GM19239 (cell line): ENCODE data around the gene ZC3HAV1L.
"Not testable (repeated sequence)": the region's sequence is repeated elsewhere in the genome, so short reads cannot be mapped to it uniquely, and the experiment has no call there.

Experiments used
- DNase-seq: peaks from one replicate; pipeline ENCODE4 v3.0.0; 2011; ENCODE audit warnings: low spot score; ENCODE audit not compliant: insufficient read length
- FAIRE-seq: peaks from 2 replicates; lab custom pipeline; 2011; peaks lifted over from hg19 to GRCh38; lab: Jason Lieb, UNC

ZC3HAV1L gene, protein sequence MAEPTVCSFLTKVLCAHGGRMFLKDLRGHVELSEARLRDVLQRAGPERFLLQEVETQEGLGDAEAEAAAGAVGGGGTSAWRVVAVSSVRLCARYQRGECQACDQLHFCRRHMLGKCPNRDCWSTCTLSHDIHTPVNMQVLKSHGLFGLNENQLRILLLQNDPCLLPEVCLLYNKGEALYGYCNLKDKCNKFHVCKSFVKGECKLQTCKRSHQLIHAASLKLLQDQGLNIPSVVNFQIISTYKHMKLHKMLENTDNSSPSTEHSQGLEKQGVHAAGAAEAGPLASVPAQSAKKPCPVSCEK

DNA sequence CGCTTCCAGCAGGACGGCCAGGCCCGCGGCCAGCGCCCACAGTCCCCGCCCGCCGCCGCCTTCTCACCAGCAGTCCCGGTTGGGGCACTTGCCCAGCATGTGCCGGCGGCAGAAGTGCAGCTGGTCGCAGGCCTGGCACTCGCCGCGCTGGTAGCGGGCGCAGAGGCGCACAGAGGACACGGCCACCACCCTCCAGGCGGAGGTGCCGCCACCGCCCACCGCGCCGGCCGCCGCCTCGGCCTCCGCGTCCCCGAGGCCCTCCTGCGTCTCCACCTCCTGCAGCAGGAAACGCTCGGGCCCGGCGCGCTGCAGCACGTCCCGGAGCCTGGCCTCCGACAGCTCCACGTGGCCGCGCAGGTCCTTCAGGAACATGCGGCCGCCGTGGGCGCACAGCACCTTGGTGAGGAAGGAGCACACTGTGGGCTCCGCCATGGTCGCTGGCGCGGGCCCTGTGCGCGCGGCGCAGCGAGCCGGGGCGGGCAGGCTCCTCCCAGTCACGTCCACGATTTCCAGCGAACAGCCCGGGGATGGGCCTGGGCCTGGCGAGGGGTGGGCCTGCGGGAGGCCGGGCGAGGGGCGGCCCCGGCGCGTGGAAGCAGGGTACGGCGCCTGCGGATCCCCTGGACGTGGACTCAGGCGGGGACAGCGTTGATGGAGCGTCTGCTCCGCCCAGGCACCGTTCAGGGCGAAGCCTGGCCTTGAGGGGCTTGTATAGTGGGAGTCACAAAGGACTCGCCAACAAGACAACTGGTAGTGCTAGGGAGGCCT lies at the start of gene ZC3HAV1L:
TSS of gene ZC3HAV1L (minus strand) at position 457 of the 768 bp plus-strand sequence. CDS start at position 432, 25 bp downstream.
- DNase-seq, result peak; percentile 50
- no peak for FAIRE-seq

DNA sequence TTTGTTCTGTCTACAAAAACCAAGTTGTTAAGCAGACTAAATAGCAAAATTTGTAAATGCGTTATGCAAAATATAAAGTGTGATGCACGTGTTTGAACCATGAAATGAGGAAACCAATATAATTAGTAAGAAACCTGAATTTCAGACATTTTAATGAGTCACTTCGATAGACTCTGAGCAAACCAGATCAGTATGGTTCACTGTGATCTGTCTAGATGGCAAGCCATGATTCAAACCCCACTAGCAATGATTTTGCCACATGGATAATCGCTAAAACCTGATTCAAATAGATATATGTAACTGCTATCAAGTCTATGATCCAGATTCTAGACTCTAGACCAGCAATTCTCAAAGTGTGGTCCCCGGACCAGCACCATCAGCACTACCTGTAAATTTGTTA lies 48.9 kb upstream of the ZC3HAV1L start:
- no peak for DNase-seq
- FAIRE-seq, result no peak

DNA sequence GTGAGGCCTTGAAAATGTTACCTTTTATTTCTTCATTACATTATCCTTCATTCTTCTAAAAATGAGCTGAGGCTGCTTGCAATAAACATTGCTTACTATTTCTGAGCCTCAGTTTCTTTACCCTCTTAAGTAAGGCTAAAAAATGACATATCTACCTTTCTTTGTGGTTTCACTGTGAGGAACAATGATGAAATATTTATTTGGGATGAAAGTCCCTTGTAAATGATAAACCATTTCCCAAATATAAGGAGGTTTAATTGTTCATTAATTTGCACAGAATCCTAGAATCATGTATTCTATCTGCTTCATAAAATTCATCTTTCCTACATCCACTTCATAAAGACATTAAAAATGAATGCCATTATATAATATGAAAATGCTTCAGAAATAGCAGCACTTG lies 45.7 kb upstream of the ZC3HAV1L start:
- no peak for FAIRE-seq
- DNase-seq, result no peak

DNA sequence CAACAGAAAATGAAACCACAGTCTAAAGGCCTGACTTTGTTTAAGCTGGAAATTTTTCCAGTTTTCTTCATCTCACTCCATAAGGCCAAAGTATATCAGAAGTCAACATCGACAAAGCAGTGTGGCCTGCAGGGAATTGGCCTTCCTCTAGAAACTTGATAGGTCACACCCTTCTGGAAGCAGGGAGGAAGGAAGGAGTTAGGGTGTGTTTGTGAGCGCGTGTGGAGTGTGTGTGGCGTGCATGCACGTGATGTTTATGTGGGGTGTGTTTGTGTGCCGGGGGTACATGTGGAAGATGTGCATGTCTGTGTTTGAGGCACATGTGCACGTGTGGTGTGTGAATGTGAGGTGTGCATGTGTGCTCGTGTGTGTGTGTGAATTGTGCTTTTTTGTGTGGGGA lies 45.1 kb upstream of the ZC3HAV1L start:
- FAIRE-seq (no peak), DNase-seq (no peak)

DNA sequence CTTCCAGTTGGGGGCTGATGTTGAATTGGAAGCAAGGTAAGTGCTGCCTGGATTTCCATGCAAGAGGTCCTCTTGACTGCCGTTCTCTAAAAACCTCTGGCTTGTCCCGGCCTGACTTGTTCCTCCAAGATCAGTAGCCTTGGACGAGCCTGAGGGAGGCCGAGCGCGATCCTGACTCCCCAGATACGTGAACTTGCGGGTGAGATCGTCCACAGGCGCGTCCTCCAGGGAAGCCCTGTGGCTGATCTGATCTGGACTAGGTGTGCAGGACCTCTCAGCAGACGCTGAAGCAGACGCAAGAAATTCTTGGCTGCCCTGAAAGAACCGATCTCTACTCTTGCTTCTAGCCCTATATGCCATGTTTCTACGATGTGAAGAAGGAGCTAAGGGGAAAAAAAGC lies 44.0 kb upstream of the ZC3HAV1L start:
- no peak for FAIRE-seq
- DNase-seq, result no peak

DNA sequence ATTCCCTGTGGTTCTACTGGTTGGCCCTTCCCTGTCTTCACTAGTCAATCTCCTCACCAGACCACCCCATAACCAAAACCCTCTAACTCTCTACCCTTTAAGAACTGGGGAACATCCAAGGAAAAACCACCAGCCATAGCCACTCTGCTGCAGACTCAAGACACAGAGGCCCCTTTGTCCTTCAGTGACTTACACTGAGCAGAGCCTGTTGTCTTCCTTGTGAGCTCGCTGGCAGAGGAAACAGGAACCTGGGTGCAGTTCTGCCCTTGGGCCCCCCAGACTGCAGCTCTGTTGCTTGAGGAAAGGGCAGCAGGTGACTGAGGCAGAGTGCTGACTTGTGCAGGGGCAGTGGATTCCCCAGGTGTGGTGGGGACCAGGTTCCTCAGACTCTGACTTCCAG lies 43.1 kb upstream of the ZC3HAV1L start:
- FAIRE-seq (no peak), DNase-seq (no peak)

DNA sequence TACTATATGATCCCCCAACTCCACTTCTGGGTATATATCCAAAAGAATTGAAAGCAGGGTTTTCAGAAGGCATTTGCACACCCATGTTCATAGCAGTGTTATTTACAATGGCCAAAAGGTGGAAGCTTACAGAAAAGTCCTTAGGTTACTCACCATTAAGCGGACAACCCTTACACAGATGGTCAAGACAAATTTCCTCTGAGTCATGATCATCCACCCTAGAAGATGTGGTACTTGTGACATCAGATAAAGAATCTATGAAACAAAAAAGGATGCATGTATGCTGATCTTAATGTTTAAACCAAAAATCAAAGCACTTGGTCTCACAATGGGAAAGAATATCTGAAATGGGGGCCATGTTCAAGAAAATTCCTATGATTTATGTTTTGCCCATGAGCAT lies 42.6 kb upstream of the ZC3HAV1L start:
- FAIRE-seq, result no peak
- no peak for DNase-seq

DNA sequence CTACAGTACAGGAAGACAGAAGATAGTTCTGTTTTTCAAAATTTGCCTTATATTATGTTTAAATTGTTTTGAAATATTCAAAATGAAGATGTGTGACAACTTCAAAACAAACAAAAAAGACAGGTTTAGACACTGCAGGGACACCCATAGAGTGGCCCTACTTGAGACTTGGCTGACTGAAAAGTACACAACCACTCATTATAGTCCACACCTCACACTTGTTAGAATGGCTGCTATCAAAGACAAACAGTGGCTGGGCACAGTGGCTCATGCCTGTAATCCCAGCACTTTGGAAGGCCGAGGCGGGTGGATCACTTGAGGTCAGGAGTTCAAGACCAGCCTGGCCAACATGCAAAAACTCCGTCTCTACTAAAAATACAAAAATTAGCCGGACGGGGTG lies 41.9 kb upstream of the ZC3HAV1L start:
- not testable (repeated sequence) for DNase-seq, FAIRE-seq

DNA sequence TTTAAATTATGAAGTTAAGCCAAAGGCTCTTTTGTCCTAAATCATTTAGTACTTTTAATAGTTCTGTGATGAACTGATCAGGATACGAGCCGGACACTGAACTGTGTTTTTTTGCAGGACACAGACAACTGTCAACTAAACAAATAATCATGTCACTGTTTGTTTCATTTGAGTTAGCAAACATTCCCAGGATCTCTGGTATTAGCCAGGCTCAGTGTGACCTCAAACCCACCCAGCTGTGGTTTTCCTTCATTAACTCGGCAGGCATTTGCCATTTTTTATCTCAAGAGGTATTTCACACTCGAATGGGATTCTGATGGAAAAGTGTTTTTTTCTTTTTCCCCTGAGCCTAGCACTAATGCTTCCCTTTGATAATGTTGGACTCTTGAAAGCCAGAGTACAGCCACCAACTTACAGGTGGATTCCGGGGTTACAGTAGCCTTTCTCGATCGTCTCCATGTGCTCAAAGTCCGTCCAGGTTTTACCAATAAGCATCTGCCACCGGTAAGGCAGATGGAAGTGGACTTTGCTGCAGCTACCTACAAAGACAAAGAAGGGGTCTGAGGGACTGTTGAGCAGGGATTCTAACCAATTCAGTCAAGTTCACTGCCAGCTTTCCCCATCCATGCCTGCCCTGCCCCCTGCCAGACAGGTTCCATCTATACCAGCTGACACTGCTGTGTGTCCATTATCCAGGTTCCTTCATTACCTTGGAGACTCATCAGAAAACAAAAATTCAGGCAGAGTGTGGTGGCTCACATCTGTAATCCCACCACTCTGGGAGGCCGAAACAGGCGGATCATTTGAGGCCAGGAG lies 40.2 kb upstream of the ZC3HAV1L start:
- DNase-seq (no peak), FAIRE-seq (no peak)

DNA sequence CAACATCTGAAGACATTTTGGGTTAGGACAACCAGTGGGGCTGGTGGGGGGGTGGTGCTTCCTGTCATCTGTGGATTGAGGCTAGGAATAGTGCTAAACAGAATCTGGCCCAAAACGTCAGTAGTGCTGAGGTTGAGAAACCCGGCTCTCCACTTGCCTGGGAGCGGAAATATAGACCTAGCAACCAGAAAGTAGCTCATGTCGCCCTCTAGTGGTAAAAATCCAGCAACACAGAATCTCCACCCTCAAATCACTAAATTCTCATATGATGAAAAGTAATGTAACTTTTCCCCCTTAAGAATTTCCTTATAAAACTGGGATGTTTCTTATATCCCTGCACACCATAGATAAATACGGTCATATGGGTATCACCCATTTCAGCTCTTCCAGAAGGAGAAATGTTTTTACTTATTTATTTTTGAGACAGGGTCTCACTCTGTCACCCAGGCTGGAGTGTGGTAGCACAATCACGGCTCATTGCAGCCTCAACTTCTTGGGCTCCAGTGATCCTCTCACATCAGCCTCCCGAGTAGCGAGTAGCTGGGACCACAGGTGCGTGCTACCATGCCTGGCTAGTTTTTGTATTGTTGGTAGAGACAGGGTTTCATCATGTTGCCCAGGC lies 39.3 kb upstream of the ZC3HAV1L start:
- FAIRE-seq (peak; percentile 86), DNase-seq (peak; percentile 59)

DNA sequence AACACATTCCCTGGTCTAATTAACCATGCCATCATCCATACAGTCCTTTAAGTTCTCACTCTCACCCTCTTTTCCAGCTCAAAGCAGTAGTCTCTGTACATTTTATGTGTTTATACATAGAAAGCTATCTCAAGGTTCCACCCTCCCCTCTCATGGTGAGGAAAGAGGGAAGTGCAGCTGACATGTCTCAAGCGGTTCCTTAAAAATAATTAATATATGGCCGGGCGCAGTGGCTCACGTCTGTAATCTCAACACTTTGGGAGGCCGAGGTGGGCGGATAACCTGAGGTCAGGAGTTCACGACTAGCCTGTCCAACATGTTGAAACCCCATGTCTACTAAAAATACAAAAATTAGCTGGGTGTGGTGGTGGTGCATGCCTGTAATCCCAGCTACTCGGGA lies 37.0 kb upstream of the ZC3HAV1L start:
- DNase-seq, result no peak
- no peak for FAIRE-seq

DNA sequence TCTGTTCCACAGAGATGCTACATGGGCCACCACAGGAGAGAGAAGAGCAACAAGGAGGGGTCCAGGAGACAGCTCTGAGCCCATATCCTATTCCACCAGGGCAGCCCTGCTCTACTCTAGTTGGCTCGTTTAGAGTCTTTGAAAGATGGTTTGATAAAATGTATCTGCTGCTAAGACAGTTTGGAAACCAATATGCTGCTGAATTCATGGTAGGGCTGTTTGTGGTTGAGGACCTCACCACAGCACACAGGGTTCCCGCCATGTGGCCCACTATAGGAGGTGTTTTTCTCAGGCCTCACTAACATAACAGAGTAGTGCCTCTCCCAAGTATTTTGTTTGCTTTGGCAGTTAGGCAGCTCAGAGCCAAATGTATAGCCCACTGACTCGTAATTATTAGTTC lies 35.8 kb upstream of the ZC3HAV1L start:
- FAIRE-seq, result no peak
- no peak for DNase-seq

DNA sequence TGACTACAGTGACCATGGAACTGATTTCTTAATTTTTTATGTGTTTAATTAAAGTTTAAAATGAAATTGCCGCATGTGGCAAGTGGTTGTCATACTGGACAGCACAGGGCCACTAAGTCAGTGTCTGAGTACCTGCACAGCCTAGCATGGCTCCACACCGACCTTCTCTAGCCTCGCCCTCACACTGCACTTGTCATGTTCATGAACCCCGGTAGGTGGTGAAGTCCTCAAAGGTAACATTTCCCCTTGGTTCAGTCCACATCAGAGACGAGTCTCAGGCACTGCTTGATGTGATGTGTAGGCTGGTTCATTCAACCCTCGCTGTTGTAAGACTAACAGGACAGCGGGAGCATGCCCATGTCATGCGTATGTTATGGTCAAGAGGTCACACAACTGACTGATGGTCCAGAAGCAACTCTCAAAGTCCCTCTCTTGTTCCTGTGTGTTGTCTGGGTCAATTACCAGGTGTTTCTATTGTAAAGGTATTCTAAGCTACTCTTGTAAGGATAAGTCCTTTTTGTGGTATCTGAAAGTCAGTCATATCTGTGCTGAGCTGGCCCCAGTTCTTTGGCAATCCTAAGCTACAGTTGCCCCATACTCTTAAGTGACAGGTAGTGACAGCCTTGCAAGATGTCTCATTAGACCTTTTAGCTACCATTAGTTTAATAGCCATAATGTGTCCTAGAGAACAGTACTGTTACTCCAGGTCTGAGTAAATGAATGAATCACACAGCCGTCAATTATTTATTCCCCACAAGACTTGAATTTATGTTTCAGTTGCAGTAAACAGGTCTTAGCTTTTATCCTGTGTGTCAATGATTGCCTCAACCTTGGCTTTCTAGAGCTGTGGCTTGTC lies 32.9 kb upstream of the ZC3HAV1L start:
- DNase-seq (no peak), FAIRE-seq (no peak)

DNA sequence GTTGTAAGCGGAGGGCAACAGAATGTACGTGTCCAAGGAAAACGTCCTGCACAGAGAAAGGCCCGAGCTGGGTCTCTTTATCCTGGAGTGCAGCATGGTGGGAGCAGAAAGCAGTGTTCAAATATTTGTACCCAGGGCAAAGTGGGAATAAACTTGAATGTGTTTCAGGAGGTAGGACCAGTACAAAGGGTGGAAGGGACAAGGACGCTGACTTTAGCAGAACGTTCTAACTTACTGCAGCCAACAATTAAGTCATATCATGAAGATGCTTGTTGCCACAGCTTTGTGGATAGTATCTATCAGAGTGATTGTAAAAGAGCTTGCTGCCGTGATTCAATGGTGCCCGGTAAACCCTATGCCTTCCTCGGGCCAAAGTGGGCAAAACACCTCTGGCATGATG lies 30.5 kb upstream of the ZC3HAV1L start:
- DNase-seq (no peak), FAIRE-seq (no peak)

DNA sequence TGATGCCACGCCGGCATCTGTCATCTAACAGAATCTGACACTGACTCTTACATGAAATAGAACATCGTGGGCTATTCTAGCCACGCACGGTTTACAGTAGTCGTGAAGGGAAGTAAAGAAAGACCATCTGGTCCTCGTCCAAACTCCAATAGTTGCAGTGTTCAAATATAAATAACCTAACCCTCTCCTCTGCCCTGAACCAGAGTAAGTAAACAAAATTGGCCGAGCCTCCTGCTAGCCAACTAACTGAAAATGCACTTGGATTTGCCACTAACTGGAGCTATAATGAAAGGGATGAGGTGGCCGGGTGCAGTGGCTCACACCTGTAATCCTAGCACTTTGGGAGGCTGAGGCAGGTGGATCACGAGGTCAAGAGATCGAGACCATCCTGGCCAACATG lies 29.5 kb upstream of the ZC3HAV1L start:
- no peak for FAIRE-seq
- no peak for DNase-seq

DNA sequence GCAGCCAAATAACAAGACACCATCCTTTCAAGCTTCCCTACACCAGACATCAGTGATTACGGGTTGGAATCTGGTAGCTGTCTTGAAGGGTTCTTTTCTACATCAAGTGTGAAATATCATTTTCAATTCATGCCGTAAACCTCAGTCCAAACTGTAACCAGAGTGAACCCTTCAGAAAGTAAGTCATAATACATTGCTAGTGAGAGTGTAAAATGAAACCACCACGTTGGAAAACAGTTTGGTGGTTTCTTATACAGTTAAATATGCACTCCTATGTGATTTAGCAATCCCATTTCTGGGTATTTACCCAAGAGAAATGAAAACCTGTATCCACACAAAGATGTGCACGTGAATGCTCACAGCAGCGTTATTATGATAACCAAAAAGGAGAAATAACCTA lies 25.6 kb upstream of the ZC3HAV1L start:
- DNase-seq (no peak), FAIRE-seq (no peak)

DNA sequence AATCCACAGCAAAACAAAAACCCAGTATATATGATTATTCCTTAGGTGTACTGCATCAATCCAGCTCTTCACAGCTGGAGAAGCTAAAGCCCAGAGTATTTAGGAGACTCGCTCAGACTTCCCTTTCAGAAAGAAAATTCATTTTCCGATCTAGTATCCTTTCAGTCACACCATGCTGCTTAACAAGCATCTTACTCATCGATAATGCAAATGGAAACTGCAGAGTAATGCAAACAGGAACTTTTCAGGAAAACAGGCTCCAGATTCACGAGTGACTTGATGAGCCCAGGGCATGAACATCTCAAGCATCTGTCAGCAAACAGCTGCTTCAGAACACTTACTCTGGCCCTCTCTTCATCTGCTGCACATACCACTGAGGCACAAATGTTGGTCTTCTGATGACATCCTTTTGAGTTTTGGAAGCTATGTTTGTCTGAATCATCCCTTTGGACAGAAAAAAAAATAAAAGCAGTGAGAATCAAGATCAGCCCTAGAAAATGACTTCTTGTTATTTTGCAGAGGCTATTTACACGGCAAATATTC lies 24.9 kb upstream of the ZC3HAV1L start:
- FAIRE-seq (no peak), DNase-seq (no peak)

DNA sequence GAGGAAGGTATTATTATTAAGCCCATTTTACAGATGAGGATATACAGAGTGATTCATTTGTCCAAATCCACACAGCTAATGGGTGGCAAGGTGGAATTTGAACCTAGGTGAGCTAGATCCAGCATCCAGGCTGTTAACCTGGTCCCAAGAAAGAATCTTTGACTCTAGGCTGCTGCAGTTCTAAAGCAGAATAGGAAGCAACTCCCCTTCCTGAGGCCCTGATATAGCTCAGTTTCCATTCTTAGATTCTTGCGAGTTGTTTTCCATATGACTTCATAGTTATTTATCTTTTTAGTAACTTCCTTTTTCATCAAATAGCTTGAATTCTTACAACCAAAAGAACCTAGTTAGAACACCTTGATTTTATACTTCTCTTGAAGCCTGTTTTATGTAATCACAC lies 24.1 kb upstream of the ZC3HAV1L start:
- DNase-seq, result no peak
- FAIRE-seq, result no peak

DNA sequence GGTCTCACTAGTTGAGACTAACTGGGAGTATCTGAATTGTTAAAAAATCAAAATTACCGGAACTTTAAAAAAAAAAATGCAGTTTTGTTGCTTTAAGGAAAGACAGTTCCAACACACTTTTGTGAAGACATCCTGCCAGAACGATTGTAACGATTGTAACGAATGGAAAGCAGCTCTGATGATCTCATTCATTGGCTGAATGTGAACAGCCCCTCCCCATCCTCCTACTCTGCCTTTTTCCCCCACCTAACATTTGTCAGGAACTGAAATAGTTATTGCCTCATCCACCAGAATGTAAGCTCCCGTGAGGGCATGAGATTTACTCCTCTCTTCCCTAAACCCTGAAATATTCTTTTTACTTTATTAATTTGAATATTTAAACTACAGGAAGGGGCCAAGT lies 23.1 kb upstream of the ZC3HAV1L start:
- no peak for FAIRE-seq
- no peak for DNase-seq
